Activated CD4-positive, alpha-beta T cell treated with anti-CD3 and anti-CD28 coated beads, Interleukin-2, amount 10 ng/mL, durations not matched to agents 24 days and 14 days (primary cell): ENCODE results near the gene BLOC1S3. TPM values are rescaled to one million over a fixed set of nuclear protein-coding genes. Genes with fewer than 3 reads are reported as not detected.

Experiments
- DNase-seq: peaks from one replicate; pipeline ENCODE4 v3.0.0; 2022
- H3K27ac Mint-ChIP-seq: one replicate; pipeline ENCODE4 v1.8.0; 2022; ENCODE audit warnings: mild to moderate bottlenecking, mixed read lengths
- H3K27me3 Mint-ChIP-seq: one replicate; pipeline ENCODE4 v1.8.0; 2022; ENCODE audit warnings: mixed read lengths
- H3K36me3 Mint-ChIP-seq: one replicate; pipeline ENCODE4 v1.8.0; 2022; ENCODE audit warnings: low read depth, mild to moderate bottlenecking, mixed read lengths
- H3K4me1 Mint-ChIP-seq: one replicate; pipeline ENCODE4 v1.8.0; 2021; ENCODE audit warnings: mixed read lengths
- H3K4me3 Mint-ChIP-seq: one replicate; pipeline ENCODE4 v1.8.0; 2022; ENCODE audit warnings: mild to moderate bottlenecking, moderate library complexity, mixed read lengths
- H3K9me3 Mint-ChIP-seq: one replicate; pipeline ENCODE4 v1.8.0; 2021; ENCODE audit warnings: mixed read lengths
- intact Hi-C: fragments of 100-400 bp; cut with micrococcal nuclease; formaldehyde crosslinking; loops from one replicate; pipeline ENCODE4 v1.15.1; 2023
- total RNA-seq: library from RNA; stranded (reverse); gene quantifications from 2 replicates; pipeline ENCODE4 v1.2.3, GENCODE V29; 2022

The BLOC1S3 gene
- total RNA-seq, 1 donor from 2014 or later: 10.1 TPM

DNA sequence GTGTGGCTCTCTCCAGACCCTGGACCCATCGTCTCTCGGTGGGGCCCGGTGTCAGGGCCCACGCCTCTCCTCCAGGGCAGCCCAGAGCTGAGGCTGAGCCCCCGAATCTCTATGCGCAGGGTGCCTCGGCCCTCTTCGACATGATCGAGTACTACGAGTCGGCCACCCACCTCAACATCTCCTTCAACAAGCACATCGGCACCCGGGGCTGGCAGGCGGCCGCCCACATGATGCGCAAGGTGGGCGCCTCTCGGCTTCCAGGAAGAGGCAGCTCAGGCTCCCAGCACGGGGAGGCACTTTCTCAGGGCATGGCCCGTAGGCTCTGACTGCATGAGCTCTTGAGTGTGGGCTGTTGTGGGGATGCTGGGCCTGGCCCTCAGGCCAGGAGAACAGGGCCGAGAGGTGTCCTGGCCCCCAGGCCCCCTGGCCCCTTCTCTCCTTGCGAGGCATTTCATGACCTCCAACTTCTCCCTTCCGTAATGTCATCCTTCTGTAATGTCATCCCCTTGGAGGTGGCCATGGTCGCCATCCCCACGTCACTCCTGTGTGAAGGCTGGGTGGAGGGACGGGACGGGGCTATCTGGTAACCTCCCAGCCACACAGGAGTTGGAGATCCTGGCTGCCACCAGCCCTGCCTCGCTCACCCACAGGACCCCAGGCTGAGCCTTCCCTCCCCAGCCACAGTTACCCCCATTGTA, 37.2 kb upstream of the BLOC1S3 start:
- H3K4me1 Mint-ChIP-seq: peaks cover under 1% of the 10 kb centered on the region
- H3K27me3 Mint-ChIP-seq: no peaks in the 10 kb centered on the region
- no peak for DNase-seq
- H3K27ac Mint-ChIP-seq: no peak overlapping the region
- H3K9me3 Mint-ChIP-seq: no peaks in the 10 kb centered on the region
- H3K36me3 Mint-ChIP-seq: peaks cover 5% of the 10 kb centered on the region
- intact Hi-C loops: no loop called here
- H3K4me3 Mint-ChIP-seq: no peak overlapping the region

DNA sequence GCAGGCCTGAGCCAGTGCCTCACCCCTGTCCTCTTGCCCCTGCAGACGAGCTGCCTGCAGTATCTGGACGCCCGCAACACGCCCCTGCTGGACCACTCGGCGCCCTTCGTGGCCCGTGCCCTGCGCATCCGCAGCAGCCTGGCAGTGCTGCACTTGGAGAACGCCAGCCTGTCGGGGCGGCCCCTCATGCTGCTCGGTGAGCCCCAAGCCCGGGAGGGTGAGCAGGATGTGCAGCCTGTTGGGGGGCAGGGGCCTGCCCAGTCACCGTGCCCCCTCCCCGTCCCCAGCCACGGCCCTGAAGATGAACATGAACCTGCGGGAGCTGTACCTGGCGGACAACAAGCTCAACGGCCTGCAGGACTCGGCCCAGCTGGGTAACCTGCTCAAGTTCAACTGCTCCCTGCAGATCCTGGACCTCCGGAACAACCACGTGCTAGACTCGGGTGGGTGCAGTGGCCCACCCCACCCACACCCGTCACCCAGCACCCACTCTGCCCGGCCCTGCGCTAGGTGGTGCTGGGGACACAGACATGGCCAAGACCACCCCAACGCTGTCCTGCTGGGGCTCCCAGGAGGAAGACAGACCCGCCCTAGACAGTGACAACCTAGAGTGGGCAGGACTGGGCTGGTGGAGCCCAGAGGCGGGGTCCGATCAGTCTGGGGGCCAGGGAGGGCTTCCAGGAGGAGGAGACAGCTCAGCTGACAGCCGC, 36.4 kb upstream of the BLOC1S3 start:
- Mint-ChIP-seq H3K36me3 (peaks cover 5% of the 10 kb centered on the region), H3K4me1 (no peaks in the 10 kb centered on the region), H3K9me3 (no peaks in the 10 kb centered on the region), H3K4me3 (no peak overlapping the region), H3K27me3 (no peaks in the 10 kb centered on the region), H3K27ac (no peak overlapping the region)
- DNase-seq: no peak
- intact Hi-C loops: no loop called here

DNA sequence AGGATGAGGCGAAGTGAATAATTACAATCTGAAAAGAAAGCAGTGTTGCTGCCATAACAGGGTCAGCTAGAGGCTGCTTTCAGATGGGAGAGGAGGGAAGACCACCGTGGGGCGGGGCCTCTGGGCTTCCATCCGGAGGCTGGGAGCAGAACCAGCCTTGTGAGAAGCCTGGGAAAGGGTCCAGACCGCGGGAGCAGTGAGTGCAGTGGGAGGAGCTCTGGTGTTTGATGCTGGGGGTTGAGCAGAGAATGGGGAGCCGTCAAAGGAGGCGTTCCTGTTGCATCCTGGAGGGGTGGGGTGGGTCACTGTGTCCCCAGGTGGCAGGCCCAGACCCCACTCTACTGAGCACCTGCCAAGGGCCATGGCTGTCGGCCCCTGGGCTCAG, 35.9 kb upstream of the BLOC1S3 start:
- Mint-ChIP-seq H3K36me3 (peaks cover 5% of the 10 kb centered on the region), H3K27ac (no peak overlapping the region), H3K9me3 (no peaks in the 10 kb centered on the region), H3K27me3 (no peaks in the 10 kb centered on the region), H3K4me3 (no peak overlapping the region), H3K4me1 (no peaks in the 10 kb centered on the region)
- no peak for DNase-seq
- intact Hi-C loops: no loop called here

DNA sequence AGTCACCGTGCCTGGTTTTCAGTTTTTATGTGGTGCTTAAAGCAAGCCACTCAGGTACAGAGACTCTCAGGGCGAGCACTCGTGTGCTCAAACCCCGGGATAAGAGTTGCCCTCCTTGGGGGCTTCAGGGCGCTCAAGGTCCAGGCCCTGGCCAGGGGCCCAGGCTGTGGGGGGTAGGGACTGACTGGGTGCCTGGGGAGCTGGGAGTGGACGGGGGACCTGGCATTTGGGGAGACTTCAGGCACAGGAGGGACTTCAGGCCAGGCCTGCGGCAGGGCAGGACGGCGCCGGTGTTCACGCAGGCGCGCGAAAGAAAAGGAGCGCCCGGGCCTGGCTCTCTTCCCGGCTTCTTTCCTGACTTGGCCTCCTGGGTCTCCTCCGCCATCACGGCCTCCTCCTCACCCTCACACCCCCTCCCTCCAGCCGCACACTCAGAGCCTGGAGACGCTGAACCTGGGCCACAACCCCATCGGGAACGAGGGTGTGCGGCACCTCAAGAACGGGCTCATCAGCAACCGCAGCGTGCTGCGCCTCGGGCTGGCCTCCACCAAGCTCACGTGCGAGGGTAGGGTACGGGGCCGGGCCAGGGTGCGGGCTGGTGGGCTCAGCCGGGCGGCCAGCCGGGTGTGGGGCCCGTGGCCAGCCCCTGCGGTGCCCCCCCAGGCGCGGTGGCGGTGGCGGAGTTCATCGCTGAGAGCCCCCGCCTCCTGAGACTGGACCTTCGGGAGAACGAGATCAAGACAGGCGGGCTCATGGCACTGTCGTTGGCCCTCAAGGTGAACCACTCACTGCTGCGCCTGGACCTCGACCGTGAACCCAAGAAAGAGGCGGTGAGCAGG, 33.9 kb upstream of the BLOC1S3 start:
- peaks cover 4% of the 10 kb centered on the region for H3K4me1 Mint-ChIP-seq
- H3K4me3 Mint-ChIP-seq: no peak overlapping the region
- H3K36me3 Mint-ChIP-seq: peaks cover 5% of the 10 kb centered on the region
- H3K27ac Mint-ChIP-seq: no peak overlapping the region
- intact Hi-C loops: no loop called here
- H3K27me3 Mint-ChIP-seq: no peaks in the 10 kb centered on the region
- H3K9me3 Mint-ChIP-seq: no peaks in the 10 kb centered on the region
- DNase-seq: no peak

DNA sequence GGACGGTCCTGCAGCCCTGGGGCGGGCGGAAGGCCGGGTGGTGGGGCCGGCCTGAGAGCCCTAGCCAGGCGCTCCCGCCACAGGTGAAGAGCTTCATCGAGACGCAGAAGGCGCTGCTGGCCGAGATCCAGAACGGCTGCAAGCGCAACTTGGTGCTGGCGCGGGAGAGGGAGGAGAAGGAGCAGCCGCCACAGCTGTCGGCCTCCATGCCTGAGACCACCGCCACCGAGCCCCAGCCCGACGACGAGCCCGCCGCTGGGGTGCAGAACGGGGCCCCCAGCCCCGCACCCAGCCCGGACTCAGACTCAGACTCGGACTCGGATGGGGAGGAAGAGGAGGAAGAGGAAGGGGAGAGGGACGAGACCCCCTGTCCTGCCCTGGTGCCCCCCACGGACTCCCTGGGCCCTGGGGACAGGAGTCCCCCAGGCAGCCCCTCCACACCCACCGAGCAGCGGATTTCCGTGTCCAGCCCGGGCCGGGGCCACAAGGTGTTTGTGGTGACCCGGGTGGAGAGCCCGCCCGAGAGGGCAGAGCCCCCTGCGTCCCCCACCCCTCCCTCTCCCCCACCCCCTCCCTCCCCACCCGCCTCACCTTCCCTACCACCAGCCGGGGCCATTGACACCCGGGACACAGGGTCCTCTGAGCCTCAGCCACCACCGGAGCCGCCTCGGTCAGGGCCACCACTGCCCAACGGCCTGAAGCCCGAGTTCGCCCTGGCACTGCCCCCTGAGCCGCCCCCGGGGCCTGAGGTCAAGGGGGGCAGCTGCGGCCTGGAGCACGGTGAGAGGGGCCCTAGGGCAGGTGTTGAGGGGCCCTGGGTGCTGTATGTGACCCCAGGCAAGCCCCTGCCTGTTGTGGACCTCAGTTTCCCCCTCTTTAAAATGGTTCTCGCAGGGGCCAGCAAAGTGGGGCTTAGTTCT, 33.1 kb upstream of the BLOC1S3 start:
- Mint-ChIP-seq H3K4me3 (no peak overlapping the region), H3K36me3 (peaks cover 9% of the 10 kb centered on the region), H3K27ac (no peak overlapping the region), H3K4me1 (peaks cover 4% of the 10 kb centered on the region), H3K9me3 (no peaks in the 10 kb centered on the region), H3K27me3 (no peaks in the 10 kb centered on the region)
- DNase-seq: no peak
- intact Hi-C loops: no loop called here

DNA sequence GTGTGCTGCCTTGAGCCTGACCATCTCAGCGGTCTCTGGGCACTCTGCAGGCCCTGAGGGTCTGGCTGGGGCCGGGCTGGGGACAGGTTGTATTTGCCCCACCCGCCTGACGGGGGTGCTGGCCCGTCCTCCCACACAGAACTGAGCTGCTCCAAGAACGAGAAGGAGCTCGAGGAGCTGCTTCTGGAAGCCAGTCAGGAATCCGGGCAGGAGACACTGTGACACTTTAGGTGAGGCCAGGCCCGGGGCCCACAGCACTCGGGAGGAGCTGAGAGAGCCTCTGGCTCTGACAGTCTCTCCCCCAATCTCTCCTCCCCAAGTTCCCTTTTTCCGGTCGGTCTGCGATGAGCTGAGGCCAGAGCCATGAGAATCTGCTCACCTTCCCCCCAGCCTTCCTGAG, 32.3 kb upstream of the BLOC1S3 start:
- H3K27ac Mint-ChIP-seq: no peak overlapping the region
- no peak overlapping the region for H3K4me3 Mint-ChIP-seq
- intact Hi-C loops: no loop called here
- peaks cover 9% of the 10 kb centered on the region for H3K36me3 Mint-ChIP-seq
- H3K9me3 Mint-ChIP-seq: no peaks in the 10 kb centered on the region
- peaks cover under 1% of the 10 kb centered on the region for H3K27me3 Mint-ChIP-seq
- H3K4me1 Mint-ChIP-seq: peaks cover 4% of the 10 kb centered on the region
- no peak for DNase-seq

DNA sequence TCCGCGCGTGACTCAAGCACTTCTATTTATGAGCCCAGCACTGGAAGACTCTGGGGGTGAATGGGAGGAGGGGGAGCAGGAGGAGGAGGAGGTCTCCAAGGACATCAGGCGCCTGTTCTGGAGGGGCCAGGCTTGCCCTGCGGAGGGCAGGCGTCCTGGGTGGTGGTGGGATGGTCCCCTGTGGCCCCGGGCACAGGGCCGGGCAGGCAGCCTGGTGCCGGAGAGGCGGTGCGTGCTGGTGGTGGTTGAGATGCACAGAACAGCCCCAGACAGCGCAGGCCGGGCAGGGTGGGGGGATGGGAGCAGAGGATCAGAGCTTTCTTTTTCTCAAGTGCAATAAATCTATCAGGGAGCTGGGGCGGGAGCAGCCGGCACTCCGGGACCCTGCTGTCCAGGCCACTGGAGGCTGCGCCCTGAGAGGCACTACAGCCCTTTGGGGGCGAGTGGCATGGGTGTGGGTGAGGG, 31.8 kb upstream of the BLOC1S3 start:
- peaks cover 9% of the 10 kb centered on the region for H3K36me3 Mint-ChIP-seq
- no peaks in the 10 kb centered on the region for H3K9me3 Mint-ChIP-seq
- no peak overlapping the region for H3K4me3 Mint-ChIP-seq
- H3K27me3 Mint-ChIP-seq: peaks cover 5% of the 10 kb centered on the region
- no peak overlapping the region for H3K27ac Mint-ChIP-seq
- DNase-seq: no peak
- peaks cover 4% of the 10 kb centered on the region for H3K4me1 Mint-ChIP-seq
- intact Hi-C loops: no loop called here

DNA sequence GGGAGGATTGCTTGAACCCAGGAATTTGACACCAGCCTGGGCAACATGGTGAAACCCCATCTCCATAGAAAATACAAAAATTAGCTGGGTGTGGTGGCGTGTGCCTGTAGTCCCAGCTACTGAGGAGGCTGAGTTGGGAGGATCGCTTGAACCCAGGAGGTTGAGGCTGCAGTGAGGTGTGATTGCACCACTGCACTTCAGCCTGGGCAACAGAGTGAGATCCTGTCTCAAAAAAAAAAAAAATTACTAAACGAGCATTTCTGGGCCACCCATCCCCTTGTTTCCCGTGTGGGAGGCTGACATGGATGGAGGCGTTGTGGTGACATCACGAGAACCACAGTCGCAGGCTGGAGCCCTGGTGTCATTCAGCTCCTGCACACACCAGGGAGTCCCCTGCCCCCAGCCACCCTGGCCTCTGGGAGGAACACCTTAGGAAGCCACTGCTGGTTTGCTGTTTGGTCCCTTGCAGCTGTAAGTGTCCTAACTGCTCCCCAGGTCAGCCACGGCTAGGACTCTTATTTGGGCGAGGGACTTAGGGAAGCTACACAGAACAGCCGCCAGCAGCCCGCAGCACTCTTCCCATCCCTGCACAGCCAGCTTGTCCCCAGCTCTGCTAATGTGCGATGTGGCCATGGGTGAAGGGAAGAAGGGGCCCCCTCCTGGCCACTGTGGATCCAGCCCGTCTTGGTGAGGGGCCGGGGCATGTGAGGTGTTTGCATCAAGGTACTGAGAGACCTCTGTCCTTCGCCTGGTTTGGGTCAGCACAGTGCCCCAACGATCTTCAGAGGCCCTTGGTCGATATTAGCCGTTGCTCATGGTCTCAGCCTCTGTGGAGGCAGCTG, 30.5 kb upstream of the BLOC1S3 start:
- Mint-ChIP-seq H3K4me3 (no peak overlapping the region), H3K9me3 (no peaks in the 10 kb centered on the region), H3K36me3 (peaks cover 9% of the 10 kb centered on the region), H3K4me1 (peaks cover 8% of the 10 kb centered on the region), H3K27ac (no peak overlapping the region), H3K27me3 (peaks cover 10% of the 10 kb centered on the region)
- no peak for DNase-seq
- intact Hi-C loops: no loop called here

DNA sequence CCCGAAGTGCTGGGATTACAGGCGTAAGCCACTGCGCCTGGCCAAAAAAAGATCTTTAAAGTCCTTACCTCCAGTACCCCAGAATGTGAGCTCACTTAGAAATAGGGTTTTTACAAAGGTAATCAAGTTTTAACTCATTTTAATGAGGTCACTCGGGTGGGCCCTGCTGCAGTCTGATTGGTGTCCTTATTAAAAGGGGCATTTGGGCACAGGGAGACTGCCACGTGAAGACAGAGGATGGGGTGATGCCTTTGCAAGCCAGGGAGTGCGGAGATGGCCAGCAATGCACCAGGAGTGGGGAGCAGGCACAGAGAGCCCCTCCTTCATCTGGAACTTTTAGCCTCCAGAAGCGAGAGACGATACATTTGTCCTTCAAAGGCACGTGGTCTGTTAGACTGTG, 29.5 kb upstream of the BLOC1S3 start:
- no peak overlapping the region for H3K4me3 Mint-ChIP-seq

DNA sequence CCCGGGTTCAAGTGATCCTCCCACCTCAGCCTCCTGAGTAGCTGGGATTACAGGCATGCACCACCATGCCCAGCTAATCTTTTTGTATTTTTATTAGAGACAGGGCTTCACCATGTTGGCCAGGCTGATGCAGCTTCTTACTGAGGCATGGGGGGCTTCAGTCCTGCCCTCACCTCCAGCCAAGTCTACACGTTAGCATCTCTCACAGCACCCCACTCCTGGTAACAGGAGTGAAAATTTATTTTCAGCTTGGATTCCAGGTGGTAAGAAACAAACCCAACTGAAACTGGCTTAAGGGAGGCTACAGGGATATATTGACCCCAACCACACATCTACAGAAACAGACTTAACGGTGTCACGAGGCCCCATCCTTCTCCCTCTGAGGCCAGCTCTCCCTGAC, 28.4 kb upstream of the BLOC1S3 start:
- peaks cover 16% of the 10 kb centered on the region for H3K4me1 Mint-ChIP-seq
- no peak for DNase-seq
- H3K9me3 Mint-ChIP-seq: no peaks in the 10 kb centered on the region
- intact Hi-C loops: no loop called here
- H3K4me3 Mint-ChIP-seq: no peak overlapping the region
- no peak overlapping the region for H3K27ac Mint-ChIP-seq
- peaks cover 19% of the 10 kb centered on the region for H3K27me3 Mint-ChIP-seq
- peaks cover 12% of the 10 kb centered on the region for H3K36me3 Mint-ChIP-seq

More for the DNA sequence above, 29.5 kb upstream of the BLOC1S3 start:
- H3K4me1 Mint-ChIP-seq: peaks cover 12% of the 10 kb centered on the region
- intact Hi-C loops: no loop called here
- peaks cover 15% of the 10 kb centered on the region for H3K27me3 Mint-ChIP-seq
- no peak for DNase-seq
- H3K27ac Mint-ChIP-seq: no peak overlapping the region
- H3K9me3 Mint-ChIP-seq: no peaks in the 10 kb centered on the region
- H3K36me3 Mint-ChIP-seq: peaks cover 12% of the 10 kb centered on the region

DNA sequence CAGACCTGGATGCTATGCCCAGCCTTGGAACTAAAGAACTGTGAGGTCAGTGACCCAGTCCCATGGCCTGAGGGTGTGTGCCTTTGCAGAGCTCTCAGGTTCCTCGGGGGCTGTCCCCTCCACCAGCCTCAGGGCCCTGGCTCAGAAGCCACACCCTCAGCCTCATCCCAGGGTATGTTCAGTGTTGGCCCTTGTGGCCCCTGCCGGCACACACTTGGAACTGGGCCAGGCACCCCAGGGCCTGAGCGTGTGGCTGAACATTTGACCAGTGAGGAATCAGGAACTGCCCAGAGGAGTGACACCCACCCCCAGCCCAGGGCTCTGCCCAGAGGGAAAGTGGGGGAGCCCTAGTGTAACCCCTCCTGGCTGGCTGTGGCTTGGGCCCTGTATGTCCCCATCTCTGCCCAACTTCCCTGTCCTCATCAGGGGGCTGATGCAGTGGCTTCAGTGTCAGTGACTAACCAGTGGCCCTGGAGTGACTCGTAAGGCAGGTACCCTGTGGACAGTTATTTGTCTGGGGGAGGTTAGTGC, 27.8 kb upstream of the BLOC1S3 start:
- Mint-ChIP-seq H3K27ac (no peak overlapping the region), H3K4me3 (no peak overlapping the region), H3K36me3 (peaks cover 12% of the 10 kb centered on the region), H3K9me3 (no peaks in the 10 kb centered on the region), H3K4me1 (peaks cover 16% of the 10 kb centered on the region), H3K27me3 (peaks cover 22% of the 10 kb centered on the region)
- no peak for DNase-seq
- intact Hi-C loops: no loop called here

DNA sequence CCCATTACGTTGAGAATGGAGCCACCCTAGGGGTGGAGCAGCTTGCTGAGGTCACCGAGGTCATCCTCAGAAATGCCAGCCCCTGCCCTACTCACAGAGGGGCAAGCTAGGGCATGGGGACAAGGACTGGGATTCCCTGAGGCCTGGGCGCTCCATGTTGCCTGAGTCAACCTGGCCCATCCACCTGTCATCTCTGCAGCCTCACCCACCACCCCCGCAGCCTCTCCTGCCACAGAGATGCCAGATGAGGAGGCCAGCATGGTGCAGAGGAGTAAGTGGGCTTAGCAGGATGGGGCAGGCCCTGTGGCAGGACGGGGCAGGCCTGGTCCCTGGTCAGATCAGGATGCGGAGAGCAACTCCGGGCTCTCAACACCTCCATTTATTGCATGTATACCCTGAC, 27.3 kb upstream of the BLOC1S3 start:
- peaks cover 22% of the 10 kb centered on the region for H3K27me3 Mint-ChIP-seq
- peaks cover 9% of the 10 kb centered on the region for H3K36me3 Mint-ChIP-seq

More for the DNA sequence above, 27.3 kb upstream of the BLOC1S3 start:
- DNase-seq: no peak
- Mint-ChIP-seq H3K27ac (no peak overlapping the region), H3K9me3 (no peaks in the 10 kb centered on the region), H3K4me1 (peaks cover 16% of the 10 kb centered on the region), H3K4me3 (no peak overlapping the region)
- intact Hi-C loops: no loop called here
